HCT116 (cell line): ENCODE data around the gene RIPK4. TPM values are rescaled to one million over a fixed set of nuclear protein-coding genes. Genes with fewer than 3 reads are reported as not detected.

Experiments used
- ATAC-seq: fragments of 200-7000 bp; cut with Tn5 transposase; 2 replicates; pipeline ENCODE4 v1.9.1; 2020; ENCODE audit warnings: mild to moderate bottlenecking, moderate library complexity
- BruUV-seq: library from RNA; stranded (reverse); fragments of 400-500 nt; replicated peaks from 2 replicates; lab custom pipeline; 2021; lab: Mats Ljungman, UMichigan
- CTCF ChIA-PET: fragments of 300-600 bp; sonication (Branson Sonifier 250); formaldehyde crosslinking; loops from one replicate; lab custom pipeline; 2021; ENCODE audit warnings: antibody characterized with exemption; lab: Charles Lee
- POLR2A ChIA-PET: fragments of 300-600, 350-600 bp; sonication (Branson Sonifier 250); formaldehyde crosslinking; loops from one replicate; lab custom pipeline; 2021; ENCODE audit warnings: antibody characterized with exemption; lab: Charles Lee
- RAD21 ChIA-PET, 2 experiments: fragments of 300-600 bp; sonication (Branson Sonifier 250); formaldehyde crosslinking; loops; one replicate each; lab custom pipeline; 2023; ENCODE audit warnings: low total read pairs in 2 of 2; ENCODE audit not compliant: uncharacterized antibody in 2 of 2, unreplicated experiment in 2 of 2, low non-redundant PET in 1 of 2; lab: Charles Lee
- DNase-seq: peaks from one replicate; pipeline ENCODE4 v3.0.0-alpha.2; 2010; ENCODE audit warnings: low read depth, low spot score
- H2AFZ ChIP-seq: fragments of 200-600 bp; shearing (Covaris generic), sonication (generic); 2 replicates; pipeline ENCODE4 v1.6.1; 2017; ENCODE audit warnings: low read depth, mixed run types, mixed read lengths, antibody characterized with exemption, low read length; ENCODE audit not compliant: poor library complexity, severe bottlenecking
- H3K27ac ChIP-seq: 2 replicates; pipeline ENCODE4 v1.5.1; 2012; ENCODE audit warnings: low read depth, low read length
- H3K27me3 ChIP-seq: fragments of 200-600 bp; sonication (generic); 2 replicates; pipeline ENCODE4 v1.6.1; 2016; ENCODE audit warnings: mixed run types, low read length, mixed read lengths; ENCODE audit not compliant: insufficient read depth
- H3K36me3 ChIP-seq, 2 experiments: fragments of 200-500 bp in 1 of 2; fragments of 200-600 bp in 1 of 2; sonication (Bioruptor generic) in 1 of 2; sonication (generic) in 1 of 2; 2 replicates each; pipeline versions ENCODE4 v1.5.1 to v1.6.1; 2014 to 2016; ENCODE audit warnings: low read length in 2 of 2, inconsistent platforms in 1 of 2, mixed read lengths in 1 of 2, mixed run types in 1 of 2; ENCODE audit not compliant: insufficient read depth in 2 of 2, control insufficient read depth in 1 of 2
- H3K4me1 ChIP-seq, 2 experiments: fragments of 200-600 bp in 1 of 2; sonication (generic) in 1 of 2; 2 replicates each; pipeline versions ENCODE4 v1.5.1 to v1.6.1; 2012 to 2017; ENCODE audit warnings: low read length in 2 of 2, inconsistent platforms in 1 of 2, mild to moderate bottlenecking in 1 of 2, mixed read lengths in 1 of 2, mixed run types in 1 of 2, moderate library complexity in 1 of 2; ENCODE audit not compliant: insufficient read depth in 2 of 2, control insufficient read depth in 1 of 2
- H3K4me2 ChIP-seq: fragments of 200-600 bp; sonication (generic); 2 replicates; pipeline ENCODE4 v1.6.1; 2017; ENCODE audit warnings: mixed run types, low read length, mixed read lengths
- H3K4me3 ChIP-seq, 2 experiments: fragments of 200-600 bp in 1 of 2; sonication (generic) in 1 of 2; replicated peaks in 1 of 2; 2 replicates each; pipeline ENCODE4 v1.5.1; 2011 to 2016; ENCODE audit warnings: low read length in 2 of 2, control low read depth in 1 of 2, low read depth in 1 of 2, mild to moderate bottlenecking in 1 of 2, mixed read lengths in 1 of 2, mixed run types in 1 of 2
- H3K79me2 ChIP-seq: fragments of 200-600 bp; sonication (generic); 2 replicates; pipeline ENCODE4 v1.6.1; 2017; ENCODE audit warnings: mild to moderate bottlenecking, mixed run types, low read length, moderate library complexity, mixed read lengths; ENCODE audit not compliant: insufficient read depth
- H3K9ac ChIP-seq: fragments of 200-600 bp; sonication (generic); 2 replicates; pipeline ENCODE4 v1.6.1; 2016; ENCODE audit warnings: low read length, mixed read lengths
- H3K9me2 ChIP-seq: fragments of 200-600 bp; sonication (generic), shearing (Covaris generic); 2 replicates; pipeline ENCODE4 v1.6.1; 2017; ENCODE audit warnings: mixed run types, mild to moderate bottlenecking, moderate library complexity; ENCODE audit not compliant: insufficient read depth
- H3K9me3 ChIP-seq, 2 experiments: fragments of 200-500 bp in 1 of 2; fragments of 200-600 bp in 1 of 2; sonication (Bioruptor generic) in 1 of 2; sonication (generic) in 1 of 2; 2 replicates each; pipeline ENCODE4 v1.6.1; 2014 to 2017; ENCODE audit warnings: low read length in 2 of 2, mixed read lengths in 2 of 2, inconsistent platforms in 1 of 2, low read depth in 1 of 2, mild to moderate bottlenecking in 1 of 2, mixed run types in 1 of 2, moderate library complexity in 1 of 2; ENCODE audit not compliant: control insufficient read depth in 1 of 2, insufficient read depth in 1 of 2
- H4K20me1 ChIP-seq: fragments of 200-600 bp; sonication (generic), shearing (Covaris generic); 2 replicates; pipeline ENCODE4 v1.6.1; 2017; ENCODE audit warnings: mixed run types, mild to moderate bottlenecking, moderate library complexity; ENCODE audit not compliant: insufficient read depth
- CEBPB ChIP-seq: IDR thresholded peaks from 2 replicates; pipeline ENCODE4 v1.6.1; 2012; ENCODE audit warnings: low read depth
- CTCF ChIP-seq, 3 experiments: fragments of 200-600 bp in 1 of 3; sonication (generic) in 1 of 3; IDR thresholded peaks in 2 of 3; conservative IDR thresholded peaks in 1 of 3; 2 replicates each; pipeline ENCODE4 v1.5.1; 2012 to 2017; ENCODE audit warnings: low read depth in 2 of 3, low read length in 2 of 3, antibody characterized with exemption in 1 of 3, borderline replicate concordance in 1 of 3, control low read depth in 1 of 3, mild to moderate bottlenecking in 1 of 3, mixed read lengths in 1 of 3, mixed run types in 1 of 3, moderate library complexity in 1 of 3; ENCODE audit not compliant: insufficient read depth in 1 of 3
- EGR1 ChIP-seq: IDR thresholded peaks from 2 replicates; pipeline ENCODE4 v1.6.1; 2012; ENCODE audit warnings: low read depth
- EZH2phosphoT487 ChIP-seq: fragments of 200-600 bp; IDR thresholded peaks from 2 replicates; pipeline ENCODE4 v1.6.1; 2018; ENCODE audit warnings: antibody characterized with exemption, borderline replicate concordance
- FOSL1 ChIP-seq: IDR thresholded peaks from 2 replicates; pipeline ENCODE4 v1.6.1; 2012; ENCODE audit warnings: low read depth
- JUND ChIP-seq: IDR thresholded peaks from 2 replicates; pipeline ENCODE4 v1.6.1; 2012
- POLR2AphosphoS5 ChIP-seq: IDR thresholded peaks from 2 replicates; pipeline ENCODE4 v1.6.1; 2011; ENCODE audit warnings: mild to moderate bottlenecking, low read depth, low read length, moderate library complexity
- RAD21 ChIP-seq: IDR thresholded peaks from 2 replicates; pipeline ENCODE4 v1.6.1; 2012; ENCODE audit warnings: low read depth, mild to moderate bottlenecking
- SIN3A ChIP-seq: IDR thresholded peaks from 2 replicates; pipeline ENCODE4 v1.6.1; 2012; ENCODE audit warnings: low read depth
- SP1 ChIP-seq: IDR thresholded peaks from 2 replicates; pipeline ENCODE4 v1.6.1; 2012; ENCODE audit warnings: low read depth
- SRF ChIP-seq: IDR thresholded peaks from 2 replicates; pipeline ENCODE4 v1.6.1; 2012; ENCODE audit warnings: low read depth
- TCF7L2 ChIP-seq: IDR thresholded peaks from 2 replicates; pipeline ENCODE4 v1.7.0; 2011; ENCODE audit warnings: borderline replicate concordance, inconsistent platforms; ENCODE audit not compliant: insufficient read depth, insufficient read length; ENCODE audit errors: extremely low read depth
- ZFX ChIP-seq: fragments of 450-650 bp; IDR thresholded peaks from 2 replicates; pipeline ENCODE4 v1.6.1; 2017
- intact Hi-C: fragments of 100-400 bp; cut with micrococcal nuclease; formaldehyde crosslinking; loops from 2 replicates; pipeline ENCODE4 v1.10.0; 2022
- total RNA-seq: library from RNA; stranded (reverse); gene quantifications from one replicate; pipeline ENCODE4 v1.2.1, GENCODE V29; 2021; ENCODE audit not compliant: unreplicated experiment
- TF ChIP-seq, protein P1 (sequence below): IDR thresholded peaks from 2 replicates; pipeline ENCODE4 v1.6.1; 2012
- TF ChIP-seq, protein P2 (sequence below): IDR thresholded peaks from 2 replicates; pipeline ENCODE4 v1.6.1; 2011; ENCODE audit warnings: mild to moderate bottlenecking, low read length, moderate library complexity; ENCODE audit not compliant: insufficient replicate concordance; ENCODE audit errors: extremely low read depth

RIPK4 gene
- total RNA-seq, 1 experiment from 2014 or later: 9.9 TPM

DNA sequence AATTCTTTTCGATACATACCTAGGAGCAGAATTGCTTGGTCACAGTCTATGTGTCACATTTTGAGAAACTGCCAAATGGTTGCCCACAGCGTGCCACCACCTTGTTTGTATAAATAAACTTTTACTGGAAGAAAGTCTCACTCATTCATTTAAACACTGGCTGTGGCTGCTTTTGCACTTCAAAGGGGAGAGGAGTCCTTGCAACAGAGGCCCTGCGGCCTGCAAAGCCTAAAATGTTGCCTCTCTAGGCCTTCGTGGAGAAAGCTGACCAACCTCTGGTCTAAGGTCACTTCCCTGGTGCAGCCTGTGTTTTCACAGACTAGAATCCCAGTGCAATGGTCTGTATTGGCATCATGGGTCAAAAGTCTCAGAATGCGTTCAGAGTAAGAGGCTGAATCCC lies 8.3 kb downstream of the RIPK4 start:
- Histone ChIP-seq H3K4me1 (peaks cover 30 to 43% of the 10 kb centered on the region in 2 experiments), H4K20me1 (peaks cover 13% of the 10 kb centered on the region; the same call in 1 of the 2 replicates), H3K36me3 (peaks cover 0 to 8% of the 10 kb centered on the region in 2 experiments; a peak in 1 of 4 replicates), H3K4me3 (no peak overlapping the region), H3K27me3 (no peaks in the 10 kb centered on the region), H3K9me2 (no peaks in the 10 kb centered on the region), H3K79me2 (peaks cover 90% of the 10 kb centered on the region), H3K9ac (peak overlapping the region; percentile 21; the same call in 1 of the 2 replicates), H3K4me2 (peak overlapping the region; percentile 56), H3K27ac (peak overlapping the region; percentile 66), H2AFZ (no peak overlapping the region), H3K9me3 (no peaks in the 10 kb centered on the region)
- intact Hi-C loops: no loop called here
- peak; percentile 41 for DNase-seq
- ChIA-PET CTCF (interaction anchor here (1.0 kb wide), 1 partner anchor 147 kb away, joined by 6 read pairs; no protein-coding TSS in a partner anchor), POLR2A (interaction anchor here (1.2 to 1.4 kb wide), 2 partner anchors 10 to 80 kb away, joined by 3 to 4 read pairs; no protein-coding TSS in a partner anchor), RAD21 (interaction anchor here in 1 of 2 experiments (1.1 kb wide), 1 partner anchor 146 kb away, joined by 3 read pairs; no protein-coding TSS in a partner anchor)
- no TSS peak for BruUV-seq
- TF ChIP-seq FOSL1 (peak; percentile 26; the same call in 1 of the 2 replicates), SIN3A (no peak), TCF7L2 (no peak), ZFX (no peak), SP1 (peak; percentile 36; the same call in 1 of the 2 replicates), POLR2AphosphoS5 (no peak), CEBPB (no peak), JUND (0 out of 2 replicates have a peak, but pooled peaks have one; percentile 28), EGR1 (no peak), RAD21 (no peak), EZH2phosphoT487 (no peak), CTCF (IDR thresholded peaks at IDR 0.05 in 2 of 3, conservative IDR thresholded peaks at IDR 0.05 in 1 of 3; ENCODE audit: borderline replicate concordance in 1 of 3, insufficient read depth in 1 of 3, low read depth in 2 of 3, low read length in 2 of 3) (no peak), SRF (no peak)
- TF ChIP-seq, protein P1, sequence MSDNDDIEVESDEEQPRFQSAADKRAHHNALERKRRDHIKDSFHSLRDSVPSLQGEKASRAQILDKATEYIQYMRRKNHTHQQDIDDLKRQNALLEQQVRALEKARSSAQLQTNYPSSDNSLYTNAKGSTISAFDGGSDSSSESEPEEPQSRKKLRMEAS: no peak
- TF ChIP-seq, protein P2, sequence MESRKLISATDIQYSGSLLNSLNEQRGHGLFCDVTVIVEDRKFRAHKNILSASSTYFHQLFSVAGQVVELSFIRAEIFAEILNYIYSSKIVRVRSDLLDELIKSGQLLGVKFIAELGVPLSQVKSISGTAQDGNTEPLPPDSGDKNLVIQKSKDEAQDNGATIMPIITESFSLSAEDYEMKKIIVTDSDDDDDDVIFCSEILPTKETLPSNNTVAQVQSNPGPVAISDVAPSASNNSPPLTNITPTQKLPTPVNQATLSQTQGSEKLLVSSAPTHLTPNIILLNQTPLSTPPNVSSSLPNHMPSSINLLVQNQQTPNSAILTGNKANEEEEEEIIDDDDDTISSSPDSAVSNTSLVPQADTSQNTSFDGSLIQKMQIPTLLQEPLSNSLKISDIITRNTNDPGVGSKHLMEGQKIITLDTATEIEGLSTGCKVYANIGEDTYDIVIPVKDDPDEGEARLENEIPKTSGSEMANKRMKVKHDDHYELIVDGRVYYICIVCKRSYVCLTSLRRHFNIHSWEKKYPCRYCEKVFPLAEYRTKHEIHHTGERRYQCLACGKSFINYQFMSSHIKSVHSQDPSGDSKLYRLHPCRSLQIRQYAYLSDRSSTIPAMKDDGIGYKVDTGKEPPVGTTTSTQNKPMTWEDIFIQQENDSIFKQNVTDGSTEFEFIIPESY: no peak
- ATAC-seq: peak; percentile 73
